IPS-18a (cell line): ENCODE data around the gene OR1K1.
A peak's percentile ranks its signal among the peaks of the same experiment; 100 is the strongest.
"Not testable (repeated sequence)": the region's sequence is repeated elsewhere in the genome, so short reads cannot be mapped to it uniquely, and the experiment has no call there.

Experiments used
- H3K27ac ChIP-seq: one replicate; pipeline ENCODE4 v1.5.1; 2013; ENCODE audit warnings: low read length
- H3K27me3 ChIP-seq: one replicate; pipeline ENCODE4 v1.6.1; 2013; ENCODE audit warnings: mild to moderate bottlenecking, low read length; ENCODE audit not compliant: control insufficient read depth, insufficient read depth
- H3K36me3 ChIP-seq: one replicate; pipeline ENCODE4 v1.6.1; 2013; ENCODE audit warnings: low read depth, low read length; ENCODE audit not compliant: control insufficient read depth
- H3K4me1 ChIP-seq: one replicate; pipeline ENCODE4 v1.6.1; 2013; ENCODE audit warnings: low read depth, low read length; ENCODE audit not compliant: control insufficient read depth
- H3K4me3 ChIP-seq: one replicate; pipeline ENCODE4 v1.5.1; 2013; ENCODE audit warnings: low read length
- H3K9ac ChIP-seq: one replicate; pipeline ENCODE4 v1.6.1; 2013; ENCODE audit warnings: mild to moderate bottlenecking, low read length, moderate library complexity
- H3K9me3 ChIP-seq: one replicate; pipeline ENCODE4 v1.6.1; 2013; ENCODE audit warnings: low read depth, low read length; ENCODE audit not compliant: control insufficient read depth

OR1K1 gene

DNA sequence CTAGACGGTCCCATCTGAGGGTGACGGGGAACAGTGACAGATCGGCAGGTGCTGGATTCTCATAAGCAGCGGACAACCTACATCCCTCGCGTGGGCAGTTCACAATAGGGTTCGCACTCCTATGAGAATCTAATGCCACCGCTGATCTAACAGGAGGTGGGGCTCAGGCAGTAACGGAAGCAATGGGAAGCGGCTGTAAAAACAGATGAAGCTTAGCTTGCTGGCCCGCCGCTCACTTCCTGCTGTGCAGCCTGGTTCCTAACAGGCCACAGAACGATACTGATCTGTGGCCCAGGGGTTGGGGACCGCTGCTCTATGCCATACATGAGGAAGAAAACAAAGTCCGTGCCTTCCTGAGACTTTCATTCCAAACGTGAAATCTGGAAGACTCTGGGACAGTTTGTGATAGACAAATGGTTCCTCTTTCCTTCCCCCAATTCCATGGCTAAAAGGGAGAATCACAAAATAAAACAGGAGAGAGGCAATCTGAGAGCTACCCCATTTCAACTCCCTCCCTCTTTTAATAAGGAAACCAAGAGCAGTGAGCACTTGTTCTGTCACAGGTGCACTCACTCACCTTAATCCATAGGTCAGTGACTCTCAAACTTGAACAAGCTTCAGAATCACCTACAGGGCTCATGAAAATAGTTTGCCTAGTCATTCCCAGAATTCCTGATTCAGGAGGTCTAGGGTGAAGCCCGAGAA is 16.4 kb downstream of the OR1K1 start:
- no peaks in the 10 kb centered on the region for H3K9me3 ChIP-seq
- H3K9ac ChIP-seq = no peak overlapping the region
- no peak overlapping the region for H3K4me3 ChIP-seq
- no peak overlapping the region for H3K27ac ChIP-seq
- H3K4me1 ChIP-seq = no peaks in the 10 kb centered on the region
- no peaks in the 10 kb centered on the region for H3K27me3 ChIP-seq
- H3K36me3 ChIP-seq = peaks cover 26% of the 10 kb centered on the region

DNA sequence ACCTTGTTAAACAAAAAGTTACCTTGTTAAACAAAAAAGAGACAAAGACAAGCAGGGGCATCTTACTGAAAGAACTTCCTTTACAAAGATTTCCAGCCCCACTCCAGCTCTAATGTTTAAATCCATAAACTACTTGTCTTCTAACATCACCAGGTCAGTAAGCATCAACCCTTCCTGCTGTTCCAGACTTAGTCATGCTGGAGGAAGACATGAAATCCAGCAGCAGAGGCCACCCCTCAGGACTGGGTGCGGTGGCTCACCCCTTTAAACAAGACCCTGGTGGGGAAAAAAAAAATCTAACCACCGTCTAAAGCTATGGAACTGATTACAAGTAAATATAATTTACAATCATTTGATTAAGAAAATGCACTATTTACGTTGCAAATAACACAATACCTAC is 19.4 kb downstream of the OR1K1 start:
- no peak overlapping the region for H3K9ac ChIP-seq
- peaks cover 51% of the 10 kb centered on the region for H3K36me3 ChIP-seq
- H3K4me3 ChIP-seq = no peak overlapping the region
- no peaks in the 10 kb centered on the region for H3K4me1 ChIP-seq
- H3K27ac ChIP-seq = no peak overlapping the region
- no peaks in the 10 kb centered on the region for H3K27me3 ChIP-seq
- no peaks in the 10 kb centered on the region for H3K9me3 ChIP-seq

GRCh38 chr9:122819791-122820489 is 20.0 kb downstream of the OR1K1 start:
- Histone ChIP-seq H3K9me3 (no peaks in the 10 kb centered on the region), H3K36me3 (peaks cover 57% of the 10 kb centered on the region), H3K27me3 (no peaks in the 10 kb centered on the region), H3K4me3 (no peak overlapping the region), H3K9ac (no peak overlapping the region), H3K4me1 (no peaks in the 10 kb centered on the region), H3K27ac (no peak overlapping the region)

DNA sequence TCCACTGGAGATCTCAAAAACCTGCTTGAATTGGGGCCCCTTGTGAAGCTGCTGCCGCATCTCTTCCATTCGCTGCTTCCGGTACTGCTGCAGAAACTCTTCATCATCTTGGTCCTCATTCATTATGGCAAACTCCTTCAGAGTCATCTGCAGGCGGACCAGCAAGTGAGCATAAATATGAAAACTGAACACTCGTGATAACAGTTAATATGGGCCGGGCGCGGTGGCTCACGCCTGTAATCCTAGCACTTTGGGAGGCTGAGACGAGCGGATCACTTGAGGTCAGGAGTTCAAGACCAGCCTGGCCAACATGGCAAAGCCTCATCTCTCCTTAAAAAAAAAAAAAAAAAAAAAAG is 20.5 kb downstream of the OR1K1 start:
- Histone ChIP-seq H3K36me3 (peaks cover 57% of the 10 kb centered on the region), H3K27me3 (no peaks in the 10 kb centered on the region), H3K9me3 (no peaks in the 10 kb centered on the region), H3K4me3 (no peak overlapping the region), H3K27ac (no peak overlapping the region), H3K4me1 (no peaks in the 10 kb centered on the region), H3K9ac (no peak overlapping the region)

- H3K36me3 ChIP-seq = peaks cover 64% of the 10 kb centered on the region
- no peaks in the 10 kb centered on the region for H3K27me3 ChIP-seq
- no peaks in the 10 kb centered on the region for H3K9me3 ChIP-seq
- no peak overlapping the region for H3K27ac ChIP-seq
- H3K4me1 ChIP-seq = no peaks in the 10 kb centered on the region
- H3K9ac ChIP-seq = no peak overlapping the region
- no peak overlapping the region for H3K4me3 ChIP-seq
Measured at GRCh38 chr9:122821278-122821943, 21.5 kb downstream of the OR1K1 start.

GRCh38 chr9:122822056-122822455 is 22.1 kb downstream of the OR1K1 start:
- H3K9ac ChIP-seq = no peak overlapping the region

DNA sequence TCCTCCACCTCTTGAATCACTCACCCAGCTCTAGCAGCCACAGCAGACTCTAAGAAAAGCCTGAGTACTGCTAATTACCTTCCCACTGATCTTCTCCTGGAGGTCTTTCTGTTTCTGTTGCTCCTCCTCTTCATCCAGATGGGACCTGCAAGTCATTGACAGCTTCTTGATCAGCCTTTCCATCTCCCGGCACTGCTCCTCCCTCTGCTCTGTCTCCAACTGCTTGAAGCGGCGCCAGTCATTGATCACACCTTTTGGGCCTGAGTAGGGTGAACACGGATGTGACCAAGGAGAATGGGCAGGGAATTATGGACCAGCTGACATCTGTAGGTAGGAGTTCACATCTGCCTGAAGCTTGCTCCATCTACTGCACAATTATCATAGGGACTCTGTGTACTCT is 23.0 kb downstream of the OR1K1 start:
- H3K4me1 ChIP-seq = peaks cover 5% of the 10 kb centered on the region
- H3K27ac ChIP-seq = no peak overlapping the region
- peaks cover 59% of the 10 kb centered on the region for H3K36me3 ChIP-seq
- no peaks in the 10 kb centered on the region for H3K27me3 ChIP-seq
- no peak overlapping the region for H3K4me3 ChIP-seq
- H3K9me3 ChIP-seq = no peaks in the 10 kb centered on the region
- H3K9ac ChIP-seq = no peak overlapping the region

More at GRCh38 chr9:122822056-122822455, 22.1 kb downstream of the OR1K1 start:
- H3K9me3 ChIP-seq = no peaks in the 10 kb centered on the region
- no peak overlapping the region for H3K27ac ChIP-seq
- peaks cover under 1% of the 10 kb centered on the region for H3K4me1 ChIP-seq
- peaks cover 64% of the 10 kb centered on the region for H3K36me3 ChIP-seq
- H3K4me3 ChIP-seq = no peak overlapping the region
- no peaks in the 10 kb centered on the region for H3K27me3 ChIP-seq

DNA sequence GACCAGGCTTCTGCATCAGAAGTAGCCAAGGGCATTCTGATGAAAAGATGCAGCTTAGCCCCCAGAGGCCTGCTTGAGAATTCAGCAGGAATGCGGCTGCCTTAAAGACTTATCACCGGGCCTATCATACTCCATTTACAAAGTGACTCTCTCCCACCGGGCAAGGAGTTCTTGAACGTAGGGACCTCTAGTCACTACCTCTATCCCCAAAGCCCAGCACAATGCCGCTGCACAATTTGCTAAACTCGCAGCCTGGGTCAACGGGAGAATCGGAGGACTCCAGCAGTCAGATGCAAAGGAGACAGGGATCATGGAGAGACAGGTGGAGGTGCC is 27.8 kb downstream of the OR1K1 start:
- Histone ChIP-seq H3K4me1 (peaks cover 5% of the 10 kb centered on the region), H3K9me3 (no peaks in the 10 kb centered on the region), H3K27ac (peak overlapping the region; percentile 80), H3K27me3 (no peaks in the 10 kb centered on the region), H3K4me3 (peak overlapping the region; percentile 99), H3K9ac (peak overlapping the region; percentile 87), H3K36me3 (peaks cover 25% of the 10 kb centered on the region)

DNA sequence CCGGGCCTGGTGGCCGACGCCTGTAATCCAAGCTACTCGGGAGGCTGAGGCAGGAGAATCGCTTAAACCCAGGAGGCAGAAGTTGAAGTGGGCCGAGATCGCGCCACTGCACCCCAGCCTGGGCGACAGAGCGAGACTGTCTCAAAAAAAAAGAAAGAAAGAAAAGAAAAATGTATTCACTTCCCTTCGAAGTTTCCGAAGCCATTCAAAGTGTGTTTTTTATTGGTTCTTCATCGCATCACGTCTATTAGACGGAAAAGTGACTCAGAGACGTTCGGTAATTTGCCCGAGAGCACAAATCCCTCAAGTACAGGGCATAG is 29.0 kb downstream of the OR1K1 start:
- H3K27me3 ChIP-seq, H3K27ac ChIP-seq, H3K9ac ChIP-seq, H3K9me3 ChIP-seq, H3K4me1 ChIP-seq: not testable (repeated sequence)
- Histone ChIP-seq H3K4me3 (peak overlapping the region; percentile 99), H3K36me3 (peaks cover 17% of the 10 kb centered on the region)

GRCh38 chr9:122832194-122832593 is 32.3 kb downstream of the OR1K1 start:
- Histone ChIP-seq H3K27ac (no peak overlapping the region), H3K9me3 (no peaks in the 10 kb centered on the region), H3K9ac (no peak overlapping the region), H3K4me3 (no peak overlapping the region), H3K36me3 (no peaks in the 10 kb centered on the region), H3K4me1 (peaks cover 3% of the 10 kb centered on the region), H3K27me3 (no peaks in the 10 kb centered on the region)

GRCh38 chr9:122835313-122835731 is 35.4 kb downstream of the OR1K1 start:
- Histone ChIP-seq H3K36me3 (no peaks in the 10 kb centered on the region), H3K4me1 (no peaks in the 10 kb centered on the region), H3K27ac (no peak overlapping the region), H3K27me3 (no peaks in the 10 kb centered on the region), H3K4me3 (no peak overlapping the region), H3K9me3 (no peaks in the 10 kb centered on the region), H3K9ac (no peak overlapping the region)
